Mesenchymal stem cell (in vitro differentiated cells and primary cell): ENCODE results near the gene HSD3B7.
A peak's percentile ranks its signal among the peaks of the same experiment; 100 is the strongest.

Source experiments
- DNase-seq: peaks from one replicate; pipeline ENCODE4 v3.0.0-alpha.2; 2013
- H2AFZ ChIP-seq: one replicate; pipeline ENCODE4 v1.6.1; 2013; ENCODE audit warnings: low read depth, mild to moderate bottlenecking, control low read depth, inconsistent platforms, low read length, moderate library complexity
- H2AK5ac ChIP-seq: 2 replicates; pipeline ENCODE4 v1.6.1; 2013; ENCODE audit warnings: low read length, moderate library complexity, mild to moderate bottlenecking, inconsistent platforms; ENCODE audit not compliant: severe bottlenecking
- H2BK120ac ChIP-seq: one replicate; pipeline ENCODE4 v1.6.1; 2013; ENCODE audit warnings: low read depth, mild to moderate bottlenecking, inconsistent platforms, low read length, moderate library complexity
- H2BK12ac ChIP-seq, 2 experiments: one replicate each; pipeline ENCODE4 v1.6.1; 2013; ENCODE audit warnings: inconsistent platforms in 2 of 2, low read length in 2 of 2, mild to moderate bottlenecking in 2 of 2, moderate library complexity in 2 of 2, control low read depth in 1 of 2
- H2BK15ac ChIP-seq: one replicate; pipeline ENCODE4 v1.6.1; 2013; ENCODE audit warnings: mild to moderate bottlenecking, low read depth, inconsistent platforms; ENCODE audit not compliant: poor library complexity, severe bottlenecking
- H2BK5ac ChIP-seq: 2 replicates; pipeline ENCODE4 v1.6.1; 2013; ENCODE audit warnings: low read depth, mild to moderate bottlenecking, low read length, control low read depth, inconsistent platforms; ENCODE audit not compliant: poor library complexity, severe bottlenecking
- H3K14ac ChIP-seq, 2 experiments: one replicate each; pipeline ENCODE4 v1.6.1; 2013; ENCODE audit warnings: inconsistent platforms in 2 of 2, low read length in 2 of 2, control low read depth in 1 of 2, mild to moderate bottlenecking in 1 of 2, moderate library complexity in 1 of 2
- H3K18ac ChIP-seq, 2 experiments: one replicate each; pipeline ENCODE4 v1.6.1; 2013; ENCODE audit warnings: inconsistent platforms in 2 of 2, low read length in 2 of 2, control low read depth in 1 of 2, low read depth in 1 of 2, mild to moderate bottlenecking in 1 of 2
- H3K23ac ChIP-seq, 2 experiments: one replicate each; pipeline ENCODE4 v1.6.1; 2013; ENCODE audit warnings: inconsistent platforms in 2 of 2, low read length in 2 of 2, mild to moderate bottlenecking in 2 of 2, moderate library complexity in 2 of 2, control low read depth in 1 of 2
- H3K27ac ChIP-seq: 2 replicates; pipeline ENCODE4 v1.5.1; 2013; ENCODE audit warnings: mild to moderate bottlenecking, moderate library complexity, low read length, control low read depth, inconsistent platforms; ENCODE audit not compliant: poor library complexity, severe bottlenecking
- H3K27me3 ChIP-seq, 2 experiments: 2 replicates each; pipeline versions ENCODE4 v1.6.1 to v1.7.0; 2013; ENCODE audit warnings: low read length in 2 of 2, mild to moderate bottlenecking in 2 of 2, moderate library complexity in 2 of 2, control low read depth in 1 of 2, inconsistent platforms in 1 of 2; ENCODE audit not compliant: control insufficient read depth in 1 of 2, insufficient read depth in 1 of 2
- H3K36me3 ChIP-seq, 2 experiments: 2 replicates each; pipeline versions ENCODE4 v1.6.1 to v1.7.0; 2013; ENCODE audit warnings: low read length in 2 of 2, control low read depth in 1 of 2, inconsistent platforms in 1 of 2, low read depth in 1 of 2, mild to moderate bottlenecking in 1 of 2; ENCODE audit not compliant: insufficient read depth in 2 of 2, control insufficient read depth in 1 of 2
- H3K4ac ChIP-seq, 2 experiments: one replicate each; pipeline ENCODE4 v1.6.1; 2013; ENCODE audit warnings: inconsistent platforms in 2 of 2, low read length in 2 of 2, mild to moderate bottlenecking in 2 of 2, moderate library complexity in 2 of 2, control low read depth in 1 of 2, low read depth in 1 of 2
- H3K4me1 ChIP-seq: 2 replicates; pipeline ENCODE4 v1.6.1; 2013; ENCODE audit warnings: low read depth, low read length, control low read depth; ENCODE audit not compliant: control insufficient read depth, insufficient read depth
- H3K4me2 ChIP-seq: 2 replicates; pipeline ENCODE4 v1.6.1; 2013; ENCODE audit warnings: low read length, mild to moderate bottlenecking, inconsistent platforms; ENCODE audit not compliant: poor library complexity, severe bottlenecking
- H3K4me3 ChIP-seq, 2 experiments: 2 replicates each; pipeline versions ENCODE4 v1.5.1 to v1.7.0; 2013; ENCODE audit warnings: low read length in 2 of 2, mild to moderate bottlenecking in 2 of 2, control low read depth in 1 of 2, low read depth in 1 of 2; ENCODE audit not compliant: insufficient read depth in 1 of 2
- H3K79me1 ChIP-seq: replicated peaks from 2 replicates; pipeline ENCODE4 v1.6.1; 2013; ENCODE audit warnings: mild to moderate bottlenecking, control low read depth, low read length, inconsistent platforms; ENCODE audit not compliant: poor library complexity, severe bottlenecking
- H3K9ac ChIP-seq: 2 replicates; pipeline ENCODE4 v1.7.0; 2013; ENCODE audit warnings: mild to moderate bottlenecking, low read length, moderate library complexity
- H3K9me3 ChIP-seq: 2 replicates; pipeline ENCODE4 v1.7.0; 2013; ENCODE audit warnings: mild to moderate bottlenecking, low read length; ENCODE audit not compliant: control insufficient read depth
- H4K8ac ChIP-seq: one replicate; pipeline ENCODE4 v1.6.1; 2013; ENCODE audit warnings: inconsistent platforms, mild to moderate bottlenecking, low read length, moderate library complexity
- H4K91ac ChIP-seq: one replicate; pipeline ENCODE4 v1.6.1; 2013; ENCODE audit warnings: mild to moderate bottlenecking, low read length, inconsistent platforms
- WGBS: methylation state at CpG from one replicate; pipeline ENCODE4 v1.1.7; 2013; ENCODE audit warnings: mixed read lengths; 5-methylcytosine and 5-hydroxymethylcytosine counted together

HSD3B7 gene

DNA sequence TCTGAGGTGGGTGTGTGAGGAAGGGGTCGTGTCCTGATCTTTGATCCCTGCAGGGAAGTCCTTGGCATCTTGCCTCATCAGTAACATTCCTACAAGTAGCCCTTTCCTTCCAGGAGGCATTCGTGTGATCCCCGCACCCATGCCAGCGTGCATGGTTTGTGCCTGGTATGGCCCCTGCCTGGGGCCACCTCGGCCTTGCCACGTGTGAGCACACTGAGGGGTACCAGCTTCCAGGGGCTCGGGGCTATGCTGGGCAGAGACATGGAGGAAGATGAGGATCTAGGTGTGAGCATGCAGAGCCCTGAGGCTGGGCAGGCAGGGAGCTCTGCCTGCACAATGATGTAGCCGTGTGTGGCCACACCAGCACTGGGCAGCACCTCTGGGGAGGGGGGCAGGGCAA is 6.0 kb downstream of the HSD3B7 start:
- H2AFZ ChIP-seq, result no peak overlapping the region

DNA sequence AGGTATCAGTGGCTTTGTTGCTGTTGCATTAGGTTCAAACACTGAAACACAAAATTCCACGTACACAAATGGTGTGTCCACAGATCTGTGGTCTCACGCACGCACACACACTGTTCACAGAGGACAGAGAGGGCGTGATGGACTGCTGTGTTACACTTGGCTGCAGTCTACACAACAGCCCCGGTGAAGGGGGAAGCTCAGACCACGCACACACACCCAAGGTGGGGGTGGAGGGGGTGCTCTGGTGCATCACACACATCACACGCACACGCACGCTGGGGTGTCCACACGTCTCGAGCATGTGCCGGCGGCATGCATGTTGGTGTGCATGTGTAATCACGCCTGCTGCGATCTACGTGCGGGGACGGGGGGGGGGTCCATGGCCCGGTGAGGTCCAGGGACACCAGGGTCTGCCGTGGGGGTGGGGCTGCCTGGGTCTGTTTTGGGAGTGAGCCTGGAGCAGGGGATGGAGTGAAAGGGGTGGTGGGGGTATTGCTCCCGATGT is 7.3 kb downstream of the HSD3B7 start:
- no peak overlapping the region for H3K4me3 ChIP-seq
- H3K23ac ChIP-seq, result no peak overlapping the region
- no peak overlapping the region for H2AFZ ChIP-seq
- no peak overlapping the region for H3K27ac ChIP-seq
- H3K4ac ChIP-seq, result no peak overlapping the region
- no peak overlapping the region for H3K18ac ChIP-seq
- H2BK15ac ChIP-seq, result no peak overlapping the region
- H4K91ac ChIP-seq, result no peak overlapping the region
- WGBS, result 95% methylated on average over 21 of the region's 21 CpGs
- no peaks in the 10 kb centered on the region for H3K79me1 ChIP-seq
- peak overlapping the region; percentile 13 for H4K8ac ChIP-seq
- no peaks in the 10 kb centered on the region for H3K9me3 ChIP-seq
- H2BK120ac ChIP-seq, result no peak overlapping the region
- no peak overlapping the region for H3K9ac ChIP-seq
- DNase-seq, result no peak
- H3K4me2 ChIP-seq, result no peak overlapping the region
- H3K4me1 ChIP-seq, result peaks cover 15% of the 10 kb centered on the region
- no peaks in the 10 kb centered on the region for H3K27me3 ChIP-seq
- H2BK5ac ChIP-seq, result no peak overlapping the region
- H3K14ac ChIP-seq, result no peak overlapping the region
- no peak overlapping the region for H2AK5ac ChIP-seq
- peaks cover 24 to 50% of the 10 kb centered on the region in 2 experiments for H3K36me3 ChIP-seq
- H2BK12ac ChIP-seq, result no peak overlapping the region

More for the DNA sequence above, 6.0 kb downstream of the HSD3B7 start:
- H3K4me2 ChIP-seq, result no peak overlapping the region
- H4K91ac ChIP-seq, result no peak overlapping the region
- no peak for DNase-seq
- H4K8ac ChIP-seq, result no peak overlapping the region
- H3K4me3 ChIP-seq, result peak overlapping the region in 1 of 2 experiments; percentile 32
- peak overlapping the region in 1 of 2 experiments; percentile 21 for H3K4ac ChIP-seq
- no peak overlapping the region for H2BK5ac ChIP-seq
- H3K9me3 ChIP-seq, result no peaks in the 10 kb centered on the region
- peaks cover 14% of the 10 kb centered on the region for H3K4me1 ChIP-seq
- no peak overlapping the region for H3K9ac ChIP-seq
- no peak overlapping the region for H2BK12ac ChIP-seq
- peaks cover 35 to 58% of the 10 kb centered on the region in 2 experiments for H3K36me3 ChIP-seq
- no peak overlapping the region for H2AK5ac ChIP-seq
- no peaks in the 10 kb centered on the region for H3K27me3 ChIP-seq
- WGBS, result 81% methylated on average over 8 of the region's 8 CpGs
- no peak overlapping the region for H2BK120ac ChIP-seq
- H3K27ac ChIP-seq, result no peak overlapping the region
- no peaks in the 10 kb centered on the region for H3K79me1 ChIP-seq
- no peak overlapping the region for H3K18ac ChIP-seq
- H2BK15ac ChIP-seq, result no peak overlapping the region
- H3K14ac ChIP-seq, result no peak overlapping the region
- H3K23ac ChIP-seq, result peak overlapping the region in 1 of 2 experiments; percentile 32

DNA sequence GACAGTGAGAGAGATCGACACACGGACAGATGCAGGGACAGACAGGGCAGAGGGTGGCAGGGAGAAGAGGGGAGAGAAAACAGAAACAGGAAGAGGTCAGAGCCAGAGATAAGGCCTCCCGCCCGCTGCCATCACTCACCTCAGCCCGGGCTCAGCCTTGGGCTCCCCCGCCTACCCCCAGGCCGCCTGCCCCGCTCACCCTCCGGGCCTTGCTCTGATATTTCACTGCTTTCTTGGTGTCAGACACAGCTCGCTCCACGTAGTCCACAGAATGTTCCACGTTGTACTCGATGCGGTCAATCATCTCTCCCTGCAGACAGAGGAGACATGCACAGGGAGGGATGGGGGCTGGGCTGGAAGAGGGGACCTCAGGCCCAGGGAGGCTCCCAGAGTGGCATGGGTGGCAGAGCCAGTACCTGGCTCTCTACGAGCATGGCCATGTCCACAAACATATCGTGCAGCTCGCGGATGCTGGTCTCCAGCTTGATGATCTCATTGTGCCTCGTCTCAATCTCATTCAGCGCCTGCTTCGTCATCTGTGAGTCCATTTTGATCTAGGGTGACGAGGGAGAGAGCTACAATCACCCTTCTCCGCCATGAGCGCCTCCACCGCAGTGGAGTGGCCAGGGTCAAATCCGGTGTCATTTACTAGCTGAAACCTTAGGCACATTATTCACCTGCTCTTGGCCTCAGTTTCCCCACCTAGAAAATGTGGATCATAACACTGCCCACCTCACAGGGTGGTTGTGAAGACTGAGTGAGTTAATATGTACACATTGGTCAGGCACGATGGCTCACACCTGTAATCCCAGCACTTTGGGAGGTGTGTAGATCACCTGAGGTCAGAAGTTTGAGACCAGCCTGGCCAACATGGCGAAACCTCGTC is 8.2 kb downstream of the HSD3B7 start:
- H3K9me3 ChIP-seq, result no peaks in the 10 kb centered on the region
- no peak overlapping the region for H3K14ac ChIP-seq
- no peak overlapping the region for H2AFZ ChIP-seq
- H3K23ac ChIP-seq, result no peak overlapping the region
- WGBS, result 85% methylated on average over 29 of the region's 29 CpGs
- no peak overlapping the region for H3K9ac ChIP-seq
- H3K18ac ChIP-seq, result no peak overlapping the region
- no peak overlapping the region for H3K4me3 ChIP-seq
- no peak overlapping the region for H3K4ac ChIP-seq
- H3K27me3 ChIP-seq, result no peaks in the 10 kb centered on the region
- H3K4me1 ChIP-seq, result peaks cover 21% of the 10 kb centered on the region
- DNase-seq, result no peak
- H3K79me1 ChIP-seq, result no peaks in the 10 kb centered on the region
- no peak overlapping the region for H2BK12ac ChIP-seq
- H2BK120ac ChIP-seq, result no peak overlapping the region
- peaks cover 16 to 42% of the 10 kb centered on the region in 2 experiments for H3K36me3 ChIP-seq
- no peak overlapping the region for H3K4me2 ChIP-seq
- H4K91ac ChIP-seq, result no peak overlapping the region
- H2BK5ac ChIP-seq, result no peak overlapping the region
- H2AK5ac ChIP-seq, result no peak overlapping the region
- H4K8ac ChIP-seq, result no peak overlapping the region
- no peak overlapping the region for H2BK15ac ChIP-seq
- H3K27ac ChIP-seq, result no peak overlapping the region

DNA sequence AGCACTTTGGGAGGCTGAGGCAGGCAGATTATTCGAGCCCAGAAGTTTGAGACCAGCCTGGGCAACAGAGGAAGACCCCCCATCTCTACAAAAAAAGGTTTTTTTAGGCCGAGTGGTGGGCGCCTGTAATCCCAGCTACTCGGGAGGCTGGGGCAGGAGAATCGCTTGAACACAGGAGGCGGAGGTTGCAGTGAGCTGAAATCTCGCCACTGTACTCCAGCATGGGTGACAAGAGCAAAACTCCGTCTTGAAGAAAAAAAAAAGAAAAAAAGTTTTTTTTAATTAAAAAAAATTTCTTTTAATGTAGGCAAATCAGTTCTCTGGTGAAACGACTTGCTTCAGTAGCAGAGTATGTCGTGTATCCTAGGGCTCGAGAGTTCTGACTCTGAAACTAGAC is 10.9 kb downstream of the HSD3B7 start:
- peak overlapping the region in 1 of 2 experiments; percentile 78 for H3K4me3 ChIP-seq
- WGBS, result 86% methylated on average over 9 of the region's 11 CpGs

More for the DNA sequence above, 10.9 kb downstream of the HSD3B7 start:
- no peak overlapping the region for H3K23ac ChIP-seq
- no peak overlapping the region for H3K4ac ChIP-seq
- H3K4me1 ChIP-seq, result peaks cover 28% of the 10 kb centered on the region
- no peak overlapping the region for H2BK15ac ChIP-seq
- no peak overlapping the region for H2BK12ac ChIP-seq
- H4K91ac ChIP-seq, result no peak overlapping the region
- no peak overlapping the region for H3K27ac ChIP-seq
- no peak overlapping the region for H2BK5ac ChIP-seq
- no peak overlapping the region for H2BK120ac ChIP-seq
- no peaks in the 10 kb centered on the region for H3K9me3 ChIP-seq
- H2AK5ac ChIP-seq, result peak overlapping the region; percentile 26
- no peaks in the 10 kb centered on the region for H3K27me3 ChIP-seq
- H4K8ac ChIP-seq, result no peak overlapping the region
- no peak for DNase-seq
- H3K36me3 ChIP-seq, result peaks cover 9 to 27% of the 10 kb centered on the region in 2 experiments
- H3K79me1 ChIP-seq, result no peaks in the 10 kb centered on the region
- H3K14ac ChIP-seq, result no peak overlapping the region
- H3K9ac ChIP-seq, result peak overlapping the region; percentile 86
- H3K18ac ChIP-seq, result no peak overlapping the region
- H3K4me2 ChIP-seq, result no peak overlapping the region
- no peak overlapping the region for H2AFZ ChIP-seq
